Loucy (cell line): ENCODE measurements around the gene SIL1.

Experiments
- CTCF ChIP-seq: fragments of 200-600 bp; sonication (generic); conservative IDR thresholded peaks from 2 replicates; pipeline ENCODE4 v1.5.1; 2014; ENCODE audit warnings: mild to moderate bottlenecking, antibody characterized with exemption, low read length
- EZH2phosphoT487 ChIP-seq: fragments of 200-600 bp; IDR thresholded peaks from 2 replicates; pipeline ENCODE4 v1.6.1; 2018; ENCODE audit warnings: antibody characterized with exemption, mild to moderate bottlenecking, moderate library complexity, borderline replicate concordance

DNA sequence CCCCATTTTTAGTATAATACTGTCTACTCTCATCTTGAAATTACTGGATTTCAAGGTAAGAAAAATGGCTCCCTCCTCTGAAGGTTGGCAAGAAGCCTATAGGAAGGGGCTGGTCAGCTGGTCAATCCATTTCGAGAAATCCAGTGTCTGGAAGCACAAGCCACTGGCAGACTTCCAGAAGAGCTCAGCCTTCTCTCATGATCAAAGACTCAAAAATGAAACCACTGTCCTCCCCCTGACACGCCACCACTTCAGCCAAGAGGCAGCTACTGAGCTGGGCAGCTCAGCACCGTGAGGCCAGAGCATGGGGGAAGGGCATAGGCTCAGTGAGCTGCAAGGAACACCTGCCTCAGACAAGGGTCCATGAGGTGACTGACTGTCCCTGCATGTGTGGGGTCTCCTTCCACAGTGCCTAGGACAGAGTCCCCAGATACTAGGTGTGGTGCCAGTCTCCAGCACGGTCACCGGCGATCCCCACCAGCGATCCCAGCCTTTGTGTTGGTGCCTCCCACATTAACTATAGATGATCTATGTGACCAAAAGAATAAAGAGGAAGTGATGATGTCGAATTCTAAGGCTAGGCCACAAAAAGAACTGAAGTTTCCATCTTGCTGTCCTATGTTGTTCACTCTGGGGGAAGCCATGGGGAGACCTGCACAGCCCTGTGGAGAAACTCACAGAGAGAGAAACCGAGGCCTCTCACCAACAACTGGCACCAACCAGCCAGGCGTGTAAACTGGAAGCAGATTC is 222.9 kb downstream of the SIL1 start:
- TF ChIP-seq CTCF, result no peak
- no peak for TF ChIP-seq EZH2phosphoT487
